ENCODE data around the gene ALG14.

Gene ALG14

GRCh38 chr1:94953107-94953506, 119.6 kb downstream of the ALG14 start:
- in situ Hi-C loops (cut with HindIII; ENCODE audit: low pct_ligation_motif_present, low sequenced_read_pairs): no loop called here
- no peak for TF ChIP-seq CTCF (IDR thresholded peaks at IDR 0.05; ENCODE audit: low read depth, low read length, missing control alignments)
- Histone ChIP-seq H3K4me3 (ENCODE audit: low read depth, low read length) (no peak overlapping the region), H3K27me3 (replicated peaks) (no peaks in the 10 kb centered on the region), H3K36me3 (replicated peaks) (no peaks in the 10 kb centered on the region), H3K27ac (no peak overlapping the region)
- no peak for DNase-seq

- no peak for DNase-seq
- TF ChIP-seq CTCF (IDR thresholded peaks at IDR 0.05; ENCODE audit: low read depth, low read length, missing control alignments): no peak
- H3K27me3 ChIP-seq (replicated peaks): no peaks in the 10 kb centered on the region
- no peaks in the 10 kb centered on the region for H3K36me3 ChIP-seq (replicated peaks)
- no peak overlapping the region for H3K4me3 ChIP-seq (ENCODE audit: low read depth, low read length)
- in situ Hi-C loops (cut with HindIII; ENCODE audit: low pct_ligation_motif_present, low sequenced_read_pairs): no loop called here
- H3K27ac ChIP-seq: no peak overlapping the region
Measured at GRCh38 chr1:94952539-94952938, 120.2 kb downstream of the ALG14 start.

GRCh38 chr1:94951509-94952208, 121.1 kb downstream of the ALG14 start:
- no peak overlapping the region for H3K27ac ChIP-seq

DNA sequence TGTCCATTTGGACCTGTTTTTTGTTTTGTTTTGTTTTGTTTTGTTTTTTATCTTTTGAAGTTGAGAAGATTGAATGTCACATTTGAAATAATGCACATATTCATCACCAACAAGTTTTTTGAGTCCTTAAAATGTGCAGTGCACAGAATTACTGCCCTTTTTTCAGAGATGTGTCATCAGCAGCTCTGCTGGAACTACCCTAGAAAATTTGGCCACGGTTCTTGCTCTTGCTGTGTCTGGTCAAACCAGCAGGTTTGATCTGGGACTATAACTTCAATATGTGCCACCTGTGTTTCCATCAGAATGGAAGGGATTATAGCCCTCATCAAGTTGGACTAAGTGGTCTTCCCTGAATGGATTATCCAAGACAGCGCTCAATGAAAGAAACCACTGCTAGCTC, 121.7 kb downstream of the ALG14 start:
- TF ChIP-seq CTCF (IDR thresholded peaks at IDR 0.05; ENCODE audit: low read depth, low read length, missing control alignments): no peak
- H3K4me3 ChIP-seq (ENCODE audit: low read depth, low read length): no peak overlapping the region
- no peaks in the 10 kb centered on the region for H3K27me3 ChIP-seq (replicated peaks)
- no peak overlapping the region for H3K27ac ChIP-seq
- in situ Hi-C loops (cut with HindIII; ENCODE audit: low pct_ligation_motif_present, low sequenced_read_pairs): no loop called here
- no peak for DNase-seq
- no peaks in the 10 kb centered on the region for H3K36me3 ChIP-seq (replicated peaks)

More at GRCh38 chr1:94951509-94952208, 121.1 kb downstream of the ALG14 start:
- Histone ChIP-seq H3K4me3 (ENCODE audit: low read depth, low read length) (no peak overlapping the region), H3K27me3 (replicated peaks) (no peaks in the 10 kb centered on the region), H3K36me3 (replicated peaks) (no peaks in the 10 kb centered on the region)
- in situ Hi-C loops (cut with HindIII; ENCODE audit: low pct_ligation_motif_present, low sequenced_read_pairs): no loop called here
- no peak for DNase-seq
- no peak for TF ChIP-seq CTCF (IDR thresholded peaks at IDR 0.05; ENCODE audit: low read depth, low read length, missing control alignments)

DNA sequence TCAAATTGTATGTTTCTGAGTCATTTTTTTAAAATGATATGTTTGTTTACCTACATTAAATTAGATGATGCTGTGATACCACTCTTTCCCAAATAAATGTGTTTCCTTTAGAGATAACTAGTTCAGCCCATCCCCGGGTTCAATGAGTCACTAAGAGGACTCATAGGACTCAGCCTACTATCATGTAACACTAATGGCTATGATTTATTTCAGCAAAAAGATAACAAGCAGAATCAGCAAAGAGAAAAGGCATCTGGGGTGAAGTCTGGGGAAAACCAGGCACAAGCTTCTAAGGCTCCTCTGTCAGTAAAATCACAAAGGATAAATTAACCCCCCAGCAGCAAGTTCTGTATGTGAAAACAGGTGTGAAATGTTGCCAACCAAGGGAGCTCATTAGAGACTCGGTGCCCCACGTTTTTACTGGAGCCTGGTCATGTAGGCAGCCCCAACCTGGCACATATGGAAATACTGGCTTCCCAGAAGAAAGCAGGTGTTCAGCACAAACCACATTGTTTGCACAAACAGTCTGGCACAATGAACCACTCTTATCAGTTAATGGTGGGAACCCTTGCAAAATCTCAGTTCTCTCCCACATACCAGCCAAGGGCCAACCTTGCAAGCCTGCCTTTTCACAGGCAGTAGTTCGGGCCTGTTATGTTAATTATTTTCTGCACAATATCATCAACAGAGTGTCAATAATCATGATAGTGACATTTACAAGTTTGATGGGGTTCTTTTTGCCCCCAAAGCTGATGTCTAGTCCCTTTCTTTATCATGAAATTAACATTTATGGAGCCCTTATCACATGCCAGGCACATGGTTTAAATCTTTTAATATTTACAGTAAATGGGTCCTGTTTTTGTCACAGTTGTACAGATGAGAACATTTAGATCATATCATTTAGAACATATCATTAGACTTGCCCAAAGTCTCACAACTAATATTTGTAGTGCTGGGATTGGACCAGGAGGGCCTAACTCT, 122.8 kb downstream of the ALG14 start:
- in situ Hi-C loops (cut with HindIII; ENCODE audit: low pct_ligation_motif_present, low sequenced_read_pairs): no loop called here
- Histone ChIP-seq H3K27ac (no peak overlapping the region), H3K36me3 (replicated peaks) (no peaks in the 10 kb centered on the region), H3K4me3 (ENCODE audit: low read depth, low read length) (no peak overlapping the region), H3K27me3 (replicated peaks) (no peaks in the 10 kb centered on the region)
- TF ChIP-seq CTCF (IDR thresholded peaks at IDR 0.05; ENCODE audit: low read depth, low read length, missing control alignments): no peak
- DNase-seq: peak; percentile 67
